ENCODE measurements around the gene GIMAP1. TPM values are rescaled to one million over a fixed set of nuclear protein-coding genes. Genes with fewer than 3 reads are reported as not detected.

Gene GIMAP1
- total and polyA plus RNA-seq, 5 donors from 2014 or later, result 17.1 to 90.0 (median 64.1) TPM

DNA sequence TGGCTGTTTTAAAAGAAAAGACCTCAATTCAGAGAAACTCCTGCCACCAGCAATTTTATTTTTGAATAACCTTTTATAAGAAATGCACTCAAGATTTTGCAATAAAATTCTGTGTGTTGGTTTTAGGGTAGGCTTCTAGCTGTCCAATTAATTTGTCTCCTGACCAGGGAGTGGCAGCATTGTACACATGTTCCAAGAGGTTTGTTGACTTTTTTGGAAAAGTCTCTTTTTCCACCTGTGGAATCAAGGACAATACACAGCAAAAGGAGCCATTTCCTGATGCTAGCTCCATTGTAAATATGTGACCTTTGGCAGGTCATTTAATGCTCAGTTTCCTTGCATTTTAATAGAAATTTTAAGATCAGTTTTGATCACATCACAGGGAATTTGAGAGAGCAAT is 22.6 kb downstream of the GIMAP1 start:
- H3K4me1 Mint-ChIP-seq, result peaks cover 26 to 80% (median 69%) of the 10 kb centered on the region in 4 donors
- H3K9me3 Mint-ChIP-seq, result no peaks in the 10 kb centered on the region
- H3K27ac ChIP-seq (ENCODE audit: insufficient read depth, low read length, poor library complexity, severe bottlenecking), result peak overlapping the region; percentile 71
- ATAC-seq (ENCODE audit: low read depth in 2 of 2) (no peak), DNase-seq (no peak)
- H3K27me3 ChIP-seq (ENCODE audit: control insufficient read depth, insufficient read depth, low read length), result no peaks in the 10 kb centered on the region
- peak overlapping the region; percentile 86 to 98 (median 91) for H3K27ac Mint-ChIP-seq
- no peaks in the 10 kb centered on the region for H3K9me3 ChIP-seq (ENCODE audit: control insufficient read depth in 2 of 2, low read length in 2 of 2)
- H3K4me3 ChIP-seq (ENCODE audit: low read depth, low read length), result peak overlapping the region; percentile 99
- H3K4me3 Mint-ChIP-seq, result peak overlapping the region; percentile 95 to 99 (median 98)
- H3K36me3 Mint-ChIP-seq, result peaks cover 61% of the 10 kb centered on the region
- no peaks in the 10 kb centered on the region for H3K27me3 Mint-ChIP-seq
- H3K4me1 ChIP-seq (ENCODE audit: control insufficient read depth, insufficient read depth, low read length, poor library complexity, severe bottlenecking), result peaks cover 75% of the 10 kb centered on the region
- H3K36me3 ChIP-seq (ENCODE audit: control insufficient read depth, insufficient read depth, low read length), result peaks cover 44% of the 10 kb centered on the region

DNA sequence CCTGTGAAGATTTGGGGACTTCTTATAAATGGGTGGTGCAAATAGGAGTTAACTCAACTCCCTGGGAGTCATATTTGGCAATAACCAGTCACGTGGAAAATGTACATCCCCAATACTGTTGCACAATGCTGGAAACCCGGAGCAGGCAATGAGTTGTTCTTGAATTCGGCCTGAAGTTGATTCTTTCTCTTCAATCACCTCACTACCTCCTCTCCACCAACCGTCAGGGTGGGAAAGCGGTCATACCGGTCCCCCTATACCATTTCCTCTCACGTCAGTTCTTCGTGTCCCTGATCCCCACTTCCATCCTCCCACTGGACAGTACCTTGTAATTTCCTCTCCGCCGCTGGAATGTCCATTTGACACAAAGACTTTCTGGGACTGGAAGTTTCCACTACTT is 23.6 kb downstream of the GIMAP1 start:
- H3K9me3 ChIP-seq (ENCODE audit: control insufficient read depth in 2 of 2, low read length in 2 of 2), result no peaks in the 10 kb centered on the region
- H3K4me3 Mint-ChIP-seq, result peak overlapping the region; percentile 95 to 99 (median 98)
- H3K27me3 ChIP-seq (ENCODE audit: control insufficient read depth, insufficient read depth, low read length), result no peaks in the 10 kb centered on the region
- DNase-seq, result no peak
- peaks cover 26 to 80% (median 68%) of the 10 kb centered on the region in 4 donors for H3K4me1 Mint-ChIP-seq
- H3K9me3 Mint-ChIP-seq, result no peaks in the 10 kb centered on the region
- H3K27ac Mint-ChIP-seq, result peak overlapping the region; percentile 86 to 99 (median 91)
- peaks cover 69% of the 10 kb centered on the region for H3K36me3 Mint-ChIP-seq
- ATAC-seq (ENCODE audit: low read depth in 2 of 2), result no peak
- H3K27me3 Mint-ChIP-seq, result no peaks in the 10 kb centered on the region
- peaks cover 84% of the 10 kb centered on the region for H3K4me1 ChIP-seq (ENCODE audit: control insufficient read depth, insufficient read depth, low read length, poor library complexity, severe bottlenecking)
- H3K4me3 ChIP-seq (ENCODE audit: low read depth, low read length), result peak overlapping the region; percentile 99
- H3K36me3 ChIP-seq (ENCODE audit: control insufficient read depth, insufficient read depth, low read length), result peaks cover 54% of the 10 kb centered on the region
- H3K27ac ChIP-seq (ENCODE audit: insufficient read depth, low read length, poor library complexity, severe bottlenecking), result peak overlapping the region; percentile 71

DNA sequence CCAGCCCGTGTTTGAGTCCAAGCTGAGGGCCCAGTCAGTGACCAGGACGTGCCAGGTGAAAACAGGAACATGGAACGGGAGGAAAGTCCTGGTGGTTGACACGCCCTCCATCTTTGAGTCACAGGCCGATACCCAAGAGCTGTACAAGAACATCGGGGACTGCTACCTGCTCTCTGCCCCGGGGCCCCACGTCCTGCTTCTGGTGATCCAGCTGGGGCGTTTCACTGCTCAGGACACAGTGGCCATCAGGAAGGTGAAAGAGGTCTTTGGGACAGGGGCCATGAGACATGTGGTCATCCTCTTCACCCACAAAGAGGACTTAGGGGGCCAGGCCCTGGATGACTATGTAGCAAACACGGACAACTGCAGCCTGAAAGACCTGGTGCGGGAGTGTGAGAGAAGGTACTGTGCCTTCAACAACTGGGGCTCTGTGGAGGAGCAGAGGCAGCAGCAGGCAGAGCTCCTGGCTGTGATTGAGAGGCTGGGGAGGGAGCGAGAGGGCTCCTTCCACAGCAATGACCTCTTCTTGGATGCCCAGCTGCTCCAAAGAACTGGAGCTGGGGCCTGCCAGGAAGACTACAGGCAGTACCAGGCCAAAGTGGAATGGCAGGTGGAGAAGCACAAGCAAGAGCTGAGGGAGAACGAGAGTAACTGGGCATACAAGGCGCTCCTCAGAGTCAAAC is 26.0 kb downstream of the GIMAP1 start:
- Histone ChIP-seq H3K27ac (ENCODE audit: insufficient read depth, low read length, poor library complexity, severe bottlenecking) (peak overlapping the region; percentile 71), H3K4me1 (ENCODE audit: control insufficient read depth, insufficient read depth, low read length, poor library complexity, severe bottlenecking) (peaks cover 86% of the 10 kb centered on the region), H3K9me3 (ENCODE audit: control insufficient read depth in 2 of 2, low read length in 2 of 2) (no peaks in the 10 kb centered on the region), H3K36me3 (ENCODE audit: control insufficient read depth, insufficient read depth, low read length) (peaks cover 58% of the 10 kb centered on the region), H3K4me3 (ENCODE audit: low read depth, low read length) (peak overlapping the region; percentile 99), H3K27me3 (ENCODE audit: control insufficient read depth, insufficient read depth, low read length) (no peaks in the 10 kb centered on the region)
- Mint-ChIP-seq H3K27me3 (no peaks in the 10 kb centered on the region), H3K4me3 (peak overlapping the region; percentile 95 to 99 (median 98)), H3K4me1 (peaks cover 29 to 83% (median 70%) of the 10 kb centered on the region in 4 donors), H3K9me3 (no peaks in the 10 kb centered on the region), H3K36me3 (peaks cover 84% of the 10 kb centered on the region), H3K27ac (peak overlapping the region; percentile 86 to 99 (median 91))
- ATAC-seq (ENCODE audit: low read depth in 2 of 2), result no peak
- no peak for DNase-seq

DNA sequence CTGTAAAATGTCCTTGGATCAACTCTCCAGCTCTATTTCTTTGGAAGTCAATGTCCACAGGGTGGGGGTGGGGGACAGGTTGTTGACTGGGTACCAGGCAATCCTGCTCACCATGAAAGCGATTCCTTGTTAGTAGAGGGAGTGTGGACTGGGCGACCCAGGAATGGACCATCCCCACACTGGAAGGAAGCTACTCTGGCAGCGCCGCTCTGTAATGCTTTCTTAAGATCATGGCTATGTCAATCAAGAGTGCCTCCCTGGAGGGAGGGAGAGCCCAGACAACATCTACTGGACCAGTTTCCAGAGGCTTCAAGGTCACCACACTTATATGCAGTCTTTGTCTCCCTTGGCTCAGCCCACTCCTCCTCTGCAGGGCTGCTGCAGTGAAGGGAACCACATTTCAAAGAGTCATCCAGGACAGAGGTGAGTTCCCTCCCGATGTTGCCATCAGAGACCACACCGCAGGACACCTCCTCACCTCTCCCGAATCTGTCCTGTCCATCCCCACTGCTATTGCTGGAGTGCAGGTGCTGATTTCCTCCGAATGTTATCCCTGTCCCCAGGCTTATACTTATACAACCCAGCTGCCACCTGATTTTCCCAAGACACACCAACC is 27.7 kb downstream of the GIMAP1 start:
- Histone ChIP-seq H3K36me3 (ENCODE audit: control insufficient read depth, insufficient read depth, low read length) (peaks cover 58% of the 10 kb centered on the region), H3K9me3 (ENCODE audit: control insufficient read depth in 2 of 2, low read length in 2 of 2) (no peaks in the 10 kb centered on the region), H3K27me3 (ENCODE audit: control insufficient read depth, insufficient read depth, low read length) (no peaks in the 10 kb centered on the region), H3K27ac (ENCODE audit: insufficient read depth, low read length, poor library complexity, severe bottlenecking) (peak overlapping the region; percentile 39), H3K4me1 (ENCODE audit: control insufficient read depth, insufficient read depth, low read length, poor library complexity, severe bottlenecking) (peaks cover 99% of the 10 kb centered on the region), H3K4me3 (ENCODE audit: low read depth, low read length) (peak overlapping the region; percentile 99)
- ATAC-seq (ENCODE audit: low read depth in 2 of 2) (peak in 1 of 2 donors; percentile 10), DNase-seq (no peak)
- Mint-ChIP-seq H3K4me3 (peak overlapping the region; percentile 95 to 99 (median 98)), H3K36me3 (peaks cover 70% of the 10 kb centered on the region), H3K9me3 (no peaks in the 10 kb centered on the region), H3K27me3 (no peaks in the 10 kb centered on the region), H3K4me1 (peaks cover 34 to 94% (median 81%) of the 10 kb centered on the region in 4 donors), H3K27ac (peak overlapping the region; percentile 86 to 96 (median 91))

DNA sequence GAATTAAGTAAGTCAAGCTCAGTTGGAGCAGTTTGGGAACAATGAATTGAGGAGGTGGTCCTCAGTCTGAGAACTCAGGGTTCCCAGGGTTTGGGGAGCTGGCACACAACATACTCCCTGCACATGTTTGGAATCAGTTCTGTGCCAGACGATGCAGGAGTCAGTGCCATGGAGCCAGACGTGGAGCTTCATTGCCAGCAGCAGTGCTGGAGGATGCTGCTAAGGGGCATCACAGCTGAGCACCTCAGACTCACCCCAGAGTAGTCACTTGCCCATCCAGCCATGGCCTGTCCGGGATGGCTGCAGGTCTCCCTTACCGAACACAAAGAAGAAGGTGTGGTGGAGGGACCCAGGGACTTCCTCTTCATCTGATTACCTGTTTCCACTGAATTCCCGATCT is 28.7 kb downstream of the GIMAP1 start:
- Histone ChIP-seq H3K4me3 (ENCODE audit: low read depth, low read length) (peak overlapping the region; percentile 41), H3K27me3 (ENCODE audit: control insufficient read depth, insufficient read depth, low read length) (no peaks in the 10 kb centered on the region), H3K9me3 (ENCODE audit: control insufficient read depth in 2 of 2, low read length in 2 of 2) (no peaks in the 10 kb centered on the region), H3K4me1 (ENCODE audit: control insufficient read depth, insufficient read depth, low read length, poor library complexity, severe bottlenecking) (peaks cover 97% of the 10 kb centered on the region), H3K36me3 (ENCODE audit: control insufficient read depth, insufficient read depth, low read length) (peaks cover 54% of the 10 kb centered on the region), H3K27ac (ENCODE audit: insufficient read depth, low read length, poor library complexity, severe bottlenecking) (peak overlapping the region; percentile 39)
- Mint-ChIP-seq H3K4me1 (peaks cover 29 to 99% (median 81%) of the 10 kb centered on the region in 4 donors), H3K27ac (peak overlapping the region; percentile 88 to 96 (median 91)), H3K27me3 (no peaks in the 10 kb centered on the region), H3K9me3 (no peaks in the 10 kb centered on the region), H3K4me3 (peak overlapping the region; percentile 89 to 98 (median 96)), H3K36me3 (peaks cover 62% of the 10 kb centered on the region)
- DNase-seq (no peak), ATAC-seq (ENCODE audit: low read depth in 2 of 2) (no peak)

DNA sequence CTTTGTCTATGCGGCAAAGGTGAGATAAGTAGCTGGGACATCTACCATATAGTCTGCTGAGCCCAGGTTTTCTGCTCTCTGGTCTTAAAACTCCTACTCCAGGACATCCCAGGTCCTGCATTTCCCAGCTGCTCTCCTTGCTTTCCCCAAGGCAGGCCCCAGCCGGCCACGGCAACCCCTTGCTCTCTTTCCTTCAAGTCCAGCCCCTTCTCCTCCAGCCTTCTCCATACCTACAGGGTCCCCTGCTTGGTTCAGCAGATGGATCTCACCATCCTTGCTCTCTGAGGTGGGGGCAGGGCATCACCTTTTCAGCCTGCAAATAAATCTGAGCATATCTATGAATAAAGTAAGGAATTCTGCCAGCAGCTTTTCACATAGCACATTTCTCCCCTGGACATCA is 29.5 kb downstream of the GIMAP1 start:
- H3K9me3 ChIP-seq (ENCODE audit: control insufficient read depth in 2 of 2, low read length in 2 of 2), result no peaks in the 10 kb centered on the region
- peak overlapping the region; percentile 53 for H3K4me3 ChIP-seq (ENCODE audit: low read depth, low read length)
- peak overlapping the region; percentile 88 to 96 (median 91) for H3K27ac Mint-ChIP-seq
- H3K4me3 Mint-ChIP-seq, result peak overlapping the region; percentile 89 to 98 (median 96)
- H3K27ac ChIP-seq (ENCODE audit: insufficient read depth, low read length, poor library complexity, severe bottlenecking), result peak overlapping the region; percentile 39
- peaks cover 46% of the 10 kb centered on the region for H3K36me3 ChIP-seq (ENCODE audit: control insufficient read depth, insufficient read depth, low read length)
- peaks cover 54% of the 10 kb centered on the region for H3K36me3 Mint-ChIP-seq
- DNase-seq (no peak), ATAC-seq (ENCODE audit: low read depth in 2 of 2) (no peak)
- no peaks in the 10 kb centered on the region for H3K27me3 ChIP-seq (ENCODE audit: control insufficient read depth, insufficient read depth, low read length)
- H3K9me3 Mint-ChIP-seq, result no peaks in the 10 kb centered on the region
- no peaks in the 10 kb centered on the region for H3K27me3 Mint-ChIP-seq
- peaks cover 26 to 99% (median 79%) of the 10 kb centered on the region in 4 donors for H3K4me1 Mint-ChIP-seq
- H3K4me1 ChIP-seq (ENCODE audit: control insufficient read depth, insufficient read depth, low read length, poor library complexity, severe bottlenecking), result peaks cover 89% of the 10 kb centered on the region

DNA sequence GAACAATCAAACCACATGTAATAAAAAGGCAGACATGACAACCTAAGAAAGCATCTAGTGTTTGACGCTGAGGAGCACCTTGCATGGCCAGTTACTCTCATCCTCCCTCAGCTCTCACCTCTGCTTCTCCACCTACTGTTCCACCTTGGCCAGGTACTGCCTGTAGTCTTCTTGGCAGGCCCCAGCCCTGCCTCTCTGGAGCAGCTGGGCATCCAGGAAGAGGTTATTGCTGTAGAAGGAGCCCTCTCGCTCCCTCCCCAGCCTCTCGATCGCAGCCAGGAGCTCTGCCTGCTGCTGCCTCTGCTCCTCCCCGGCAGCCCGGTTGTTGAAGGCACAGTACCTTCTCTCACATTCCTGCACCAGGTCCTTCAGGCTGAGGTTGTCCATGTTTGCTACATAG is 30.5 kb downstream of the GIMAP1 start:
- H3K4me3 ChIP-seq (ENCODE audit: low read depth, low read length), result peak overlapping the region; percentile 7
- Mint-ChIP-seq H3K4me3 (peak overlapping the region; percentile 5 to 97 (median 39)), H3K36me3 (peaks cover 44% of the 10 kb centered on the region), H3K27ac (peak overlapping the region; percentile 88 to 91 (median 89)), H3K27me3 (no peaks in the 10 kb centered on the region), H3K9me3 (no peaks in the 10 kb centered on the region), H3K4me1 (peaks cover 19 to 93% (median 71%) of the 10 kb centered on the region in 4 donors)
- H3K36me3 ChIP-seq (ENCODE audit: control insufficient read depth, insufficient read depth, low read length), result peaks cover 35% of the 10 kb centered on the region
- no peaks in the 10 kb centered on the region for H3K27me3 ChIP-seq (ENCODE audit: control insufficient read depth, insufficient read depth, low read length)
- H3K4me1 ChIP-seq (ENCODE audit: control insufficient read depth, insufficient read depth, low read length, poor library complexity, severe bottlenecking), result peaks cover 82% of the 10 kb centered on the region
- no peak for ATAC-seq (ENCODE audit: low read depth in 2 of 2)
- peak overlapping the region; percentile 1 for H3K27ac ChIP-seq (ENCODE audit: insufficient read depth, low read length, poor library complexity, severe bottlenecking)
- no peaks in the 10 kb centered on the region for H3K9me3 ChIP-seq (ENCODE audit: control insufficient read depth in 2 of 2, low read length in 2 of 2)
- DNase-seq, result no peak

All from CD4-positive, CD25-positive, alpha-beta regulatory T cell (primary cell).